CD8-positive, alpha-beta memory T cell (primary cell): ENCODE measurements around the gene TAMM41. TPM values are rescaled to one million over a fixed set of nuclear protein-coding genes. Genes with fewer than 3 reads are reported as not detected.

Experiments used
- CTCF ChIA-PET: fragments of 350-600 bp; sonication (Branson Sonifier 250); formaldehyde crosslinking; loops from one replicate; lab custom pipeline; 2021; ENCODE audit warnings: antibody characterized with exemption; lab: Charles Lee
- POLR2A ChIA-PET: fragments of 350-600 bp; sonication (Branson Sonifier 250); formaldehyde crosslinking; loops from one replicate; lab custom pipeline; 2021; ENCODE audit warnings: antibody characterized with exemption; lab: Charles Lee
- DNase-seq, 5 donors: peaks; one replicate each; pipeline versions ENCODE4 v3.0.0 to v3.0.0-alpha.2; 2020 to 2022; ENCODE audit warnings: mixed read lengths in 1 of 5
- H3K27ac ChIP-seq: one replicate; pipeline ENCODE4 v1.7.0; 2013; ENCODE audit warnings: low read depth, mild to moderate bottlenecking, low read length, moderate library complexity
- H3K27me3 ChIP-seq: 2 replicates; pipeline ENCODE4 v1.7.0; 2013; ENCODE audit warnings: low read length, mild to moderate bottlenecking; ENCODE audit not compliant: insufficient read depth, poor library complexity, severe bottlenecking
- H3K36me3 ChIP-seq: 2 replicates; pipeline ENCODE4 v1.7.0; 2013; ENCODE audit warnings: mild to moderate bottlenecking, low read length, moderate library complexity; ENCODE audit not compliant: insufficient read depth
- H3K4me1 ChIP-seq: 2 replicates; pipeline ENCODE4 v1.7.0; 2013; ENCODE audit warnings: mild to moderate bottlenecking, low read length, moderate library complexity; ENCODE audit not compliant: insufficient read depth
- H3K4me3 ChIP-seq: 2 replicates; pipeline ENCODE4 v1.7.0; 2013; ENCODE audit warnings: mild to moderate bottlenecking, low read length
- H3K9me3 ChIP-seq: 2 replicates; pipeline ENCODE4 v1.7.0; 2013; ENCODE audit warnings: mild to moderate bottlenecking, low read length
- H3K27ac Mint-ChIP-seq, 8 donors: one replicate each; pipeline ENCODE4 v1.8.0; 2020 to 2021; ENCODE audit warnings: mixed read lengths in 8 of 8, mild to moderate bottlenecking in 6 of 8, inconsistent platforms in 3 of 8, moderate library complexity in 3 of 8
- H3K27me3 Mint-ChIP-seq, 2 donors: one replicate each; pipeline ENCODE4 v1.8.0; 2020 to 2021; ENCODE audit warnings: mixed read lengths in 2 of 2, mild to moderate bottlenecking in 1 of 2, moderate library complexity in 1 of 2
- H3K36me3 Mint-ChIP-seq, 3 donors: one replicate each; pipeline ENCODE4 v1.8.0; 2020 to 2021; ENCODE audit warnings: mixed read lengths in 3 of 3, inconsistent platforms in 1 of 3, mild to moderate bottlenecking in 1 of 3
- H3K4me1 Mint-ChIP-seq, 3 donors: one replicate each; pipeline ENCODE4 v1.8.0; 2020 to 2021; ENCODE audit warnings: mixed read lengths in 3 of 3, inconsistent platforms in 1 of 3, mild to moderate bottlenecking in 1 of 3
- H3K4me3 Mint-ChIP-seq, 7 donors: one replicate each; pipeline ENCODE4 v1.8.0; 2020 to 2021; ENCODE audit warnings: mixed read lengths in 7 of 7, mild to moderate bottlenecking in 6 of 7, moderate library complexity in 4 of 7, inconsistent platforms in 2 of 7
- H3K9me3 Mint-ChIP-seq, 5 donors: one replicate each; pipeline ENCODE4 v1.8.0; 2020 to 2022; ENCODE audit warnings: mixed read lengths in 5 of 5, mild to moderate bottlenecking in 3 of 5, moderate library complexity in 2 of 5, inconsistent platforms in 1 of 5
- polyA plus RNA-seq: library from polyadenylated mRNA; unstranded; fragments of 300-500 nt; fragmentation: Illumina TruSeq; gene quantifications from one replicate; pipeline ENCODE4 v1.2.3, GENCODE V29; 2021
- total RNA-seq, 2 experiments: library from RNA; stranded (reverse); gene quantifications; one replicate each; pipeline ENCODE4 v1.2.3, GENCODE V29; 2021

Gene TAMM41
- total and polyA plus RNA-seq, 3 experiments from 2014 or later: 22.9 to 26.1 (median 26.0) TPM

DNA sequence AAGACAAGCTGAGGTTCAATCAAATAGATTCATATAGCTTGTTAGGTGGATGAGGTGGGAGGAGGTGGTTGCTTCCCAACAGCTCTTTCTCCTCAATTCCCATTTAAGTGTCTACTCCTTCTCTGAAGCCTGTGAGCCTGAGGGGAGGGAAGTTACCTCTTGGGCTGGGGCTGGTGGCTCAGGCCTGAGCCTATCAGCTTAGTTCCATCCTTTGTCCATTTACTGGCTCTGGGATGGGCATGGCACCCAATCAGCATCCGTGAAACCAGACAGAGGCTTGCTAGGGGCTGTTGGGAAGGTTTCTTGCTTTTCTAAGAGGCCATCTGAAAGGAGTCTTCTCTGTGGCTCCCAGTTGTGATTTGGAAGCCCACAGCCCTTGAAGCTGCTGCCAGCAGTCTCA is 57.3 kb downstream of the TAMM41 start:
- DNase-seq: no peak
- Mint-ChIP-seq H3K9me3 (no peaks in the 10 kb centered on the region), H3K4me1 (peaks cover 13 to 15% (median 13%) of the 10 kb centered on the region in 3 donors), H3K27ac (no peak overlapping the region), H3K36me3 (peaks cover 22 to 74% (median 37%) of the 10 kb centered on the region in 3 donors), H3K27me3 (peaks cover 0 to 3% of the 10 kb centered on the region in 2 donors), H3K4me3 (no peak overlapping the region)
- POLR2A ChIA-PET: no interaction called here
- Histone ChIP-seq H3K27ac (no peak overlapping the region), H3K4me3 (no peak overlapping the region), H3K9me3 (no peaks in the 10 kb centered on the region), H3K4me1 (peaks cover 8% of the 10 kb centered on the region), H3K36me3 (peaks cover 51% of the 10 kb centered on the region), H3K27me3 (no peaks in the 10 kb centered on the region)
- CTCF ChIA-PET: interaction anchor here (1.1 kb wide), 1 partner anchor 17 kb away, joined by 4 read pairs; no protein-coding TSS in a partner anchor

DNA sequence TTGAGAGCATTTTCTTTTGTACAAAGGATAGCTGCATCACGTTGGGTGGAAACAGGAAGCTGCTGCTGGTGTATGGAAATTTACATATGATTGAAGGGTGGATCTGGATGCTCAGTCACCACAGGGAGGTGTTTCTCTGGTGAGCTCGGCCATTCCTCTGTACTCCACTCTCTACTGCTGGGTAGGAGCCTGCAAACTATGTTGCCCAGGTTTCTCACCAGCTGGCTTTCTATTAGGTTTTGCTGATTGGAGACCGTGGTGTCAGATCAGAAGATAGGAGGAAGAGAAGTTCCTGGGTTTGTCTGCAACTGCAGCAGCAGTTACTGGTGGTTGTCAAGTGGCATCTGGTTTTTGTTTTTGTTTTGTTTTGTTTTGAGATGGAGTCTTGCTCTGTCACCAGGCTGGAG is 61.7 kb downstream of the TAMM41 start:
- ChIA-PET CTCF (interaction anchor here (1.3 kb wide), 1 partner anchor 16 kb away, joined by 3 read pairs; no protein-coding TSS in a partner anchor), POLR2A (interaction anchor here (0.7 to 0.9 kb wide), 2 partner anchors 10 to 62 kb away, joined by 4 to 6 read pairs; partner anchors contain the start of gene TAMM41)
- H3K27ac ChIP-seq: no peak overlapping the region
- Mint-ChIP-seq H3K4me1 (peaks cover 18 to 21% (median 18%) of the 10 kb centered on the region in 3 donors), H3K9me3 (no peaks in the 10 kb centered on the region), H3K27me3 (peaks cover 0 to 3% of the 10 kb centered on the region in 2 donors), H3K4me3 (peak overlapping the region; percentile 53 to 71 (median 61)), H3K27ac (peak overlapping the region; percentile 15 to 94 (median 90)), H3K36me3 (peaks cover 22 to 34% (median 27%) of the 10 kb centered on the region in 3 donors)
- H3K9me3 ChIP-seq: no peaks in the 10 kb centered on the region
- no peak overlapping the region for H3K4me3 ChIP-seq
- H3K4me1 ChIP-seq: peaks cover 9% of the 10 kb centered on the region
- no peaks in the 10 kb centered on the region for H3K27me3 ChIP-seq
- peaks cover 18% of the 10 kb centered on the region for H3K36me3 ChIP-seq
- DNase-seq: peak in 1 of 5 donors; percentile 16

DNA sequence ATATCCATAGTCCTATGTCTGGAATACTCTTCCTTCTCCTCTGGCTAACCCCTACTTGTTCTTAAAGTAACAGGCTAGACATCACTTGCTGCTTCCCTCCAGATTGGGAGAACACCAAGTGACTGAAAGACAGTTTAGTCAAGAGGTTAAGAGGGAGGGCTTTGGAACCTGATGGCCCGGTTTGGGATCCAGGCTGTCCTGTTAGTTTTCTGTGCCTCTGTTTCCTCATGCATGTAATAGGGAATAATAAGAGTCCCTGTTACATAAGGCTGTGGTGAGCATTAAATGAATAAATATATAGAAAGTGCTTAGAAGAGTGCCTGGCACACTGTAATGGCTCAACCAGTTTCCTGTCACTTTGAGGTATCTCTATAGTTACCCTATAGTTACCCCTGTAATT is 66.3 kb downstream of the TAMM41 start:
- POLR2A ChIA-PET: no interaction called here
- H3K36me3 ChIP-seq: no peaks in the 10 kb centered on the region
- Mint-ChIP-seq H3K27ac (no peak overlapping the region), H3K27me3 (peaks cover 0 to 4% of the 10 kb centered on the region in 2 donors), H3K9me3 (no peaks in the 10 kb centered on the region), H3K4me3 (no peak overlapping the region), H3K36me3 (peaks cover 10 to 23% (median 16%) of the 10 kb centered on the region in 3 donors), H3K4me1 (peaks cover 11 to 17% (median 12%) of the 10 kb centered on the region in 3 donors)
- H3K4me3 ChIP-seq: no peak overlapping the region
- H3K27me3 ChIP-seq: no peaks in the 10 kb centered on the region
- no peak for DNase-seq
- H3K4me1 ChIP-seq: peaks cover 9% of the 10 kb centered on the region
- CTCF ChIA-PET: no interaction called here
- no peaks in the 10 kb centered on the region for H3K9me3 ChIP-seq
- no peak overlapping the region for H3K27ac ChIP-seq

DNA sequence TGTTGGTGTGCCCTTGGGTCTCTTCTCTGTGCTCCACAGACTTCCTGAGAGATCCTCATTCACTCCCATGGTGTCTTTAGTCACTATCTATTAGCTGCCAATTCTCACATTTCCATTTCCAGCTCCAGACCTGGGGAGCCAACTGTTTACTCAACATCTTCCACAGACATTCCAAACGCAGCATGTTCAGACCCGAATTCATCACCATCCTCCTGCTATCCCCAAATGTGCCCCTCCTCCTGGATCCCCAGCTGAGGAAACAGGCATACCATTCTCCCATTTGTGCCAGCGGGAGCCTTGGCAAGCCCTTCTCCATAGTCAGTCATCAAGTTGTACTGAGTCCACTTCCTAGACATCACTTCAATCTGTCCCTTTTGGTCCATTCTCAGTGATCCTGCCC is 67.1 kb downstream of the TAMM41 start:
- Mint-ChIP-seq H3K4me3 (no peak overlapping the region), H3K4me1 (peaks cover 4 to 10% (median 7%) of the 10 kb centered on the region in 3 donors), H3K27me3 (peaks cover 0 to 1% of the 10 kb centered on the region in 2 donors), H3K9me3 (no peaks in the 10 kb centered on the region), H3K27ac (peak overlapping the region in 2 of 8 donors; percentile 27 to 52), H3K36me3 (peaks cover 7 to 23% (median 14%) of the 10 kb centered on the region in 3 donors)
- ChIA-PET POLR2A (no interaction called here), CTCF (no interaction called here)
- Histone ChIP-seq H3K27me3 (no peaks in the 10 kb centered on the region), H3K4me1 (peaks cover 3% of the 10 kb centered on the region), H3K27ac (no peak overlapping the region), H3K36me3 (no peaks in the 10 kb centered on the region), H3K9me3 (no peaks in the 10 kb centered on the region), H3K4me3 (no peak overlapping the region)
- DNase-seq: no peak

DNA sequence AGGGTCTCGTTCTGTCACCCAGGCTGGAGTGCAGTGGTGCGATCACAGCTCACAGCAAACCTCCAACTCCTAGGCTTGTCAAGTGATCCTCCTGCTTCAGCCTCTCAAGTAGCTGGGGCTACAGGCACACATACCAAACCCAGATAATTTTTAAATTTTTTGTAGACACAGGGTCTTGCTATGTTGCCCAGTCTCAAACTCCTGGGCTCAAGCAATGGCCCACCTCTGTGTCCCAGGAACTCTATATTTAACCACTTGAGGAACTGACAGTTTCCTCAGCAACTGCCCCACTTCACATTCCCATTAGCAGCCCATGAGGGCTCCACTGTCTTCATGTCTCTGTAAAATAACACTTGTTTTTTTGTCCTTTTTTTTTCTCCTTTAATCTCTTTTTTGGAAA is 68.4 kb downstream of the TAMM41 start:
- POLR2A ChIA-PET: no interaction called here
- H3K27me3 ChIP-seq: no peaks in the 10 kb centered on the region
- CTCF ChIA-PET: no interaction called here

DNA sequence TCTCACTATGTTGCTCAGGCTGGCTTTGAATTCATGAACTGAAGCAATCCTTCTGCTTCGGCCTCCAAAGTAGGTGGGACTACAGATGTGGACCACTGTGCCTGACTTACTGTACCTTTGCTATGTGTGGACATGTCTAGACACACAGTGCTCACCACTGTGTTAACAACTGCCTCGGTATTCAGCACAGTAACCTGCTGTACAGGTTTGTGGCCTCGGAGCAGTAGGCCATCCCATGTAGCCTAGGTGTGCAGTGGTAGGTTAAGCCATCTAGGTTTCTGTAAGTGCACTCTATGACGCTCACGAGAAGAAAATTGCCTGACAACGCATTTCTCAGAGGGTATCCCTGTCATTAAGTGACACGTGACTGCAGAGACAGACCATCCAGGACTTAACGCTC is 70.3 kb downstream of the TAMM41 start:
- CTCF ChIA-PET: no interaction called here
- no peak overlapping the region for H3K4me3 Mint-ChIP-seq
- Histone ChIP-seq H3K36me3 (no peaks in the 10 kb centered on the region), H3K27me3 (no peaks in the 10 kb centered on the region), H3K9me3 (no peaks in the 10 kb centered on the region), H3K4me3 (no peak overlapping the region), H3K27ac (no peak overlapping the region), H3K4me1 (no peaks in the 10 kb centered on the region)
- no peak for DNase-seq
- H3K27me3 Mint-ChIP-seq: peaks cover 0 to 1% of the 10 kb centered on the region in 2 donors
- peaks cover 0 to under 1% (median 0%) of the 10 kb centered on the region in 3 donors for H3K4me1 Mint-ChIP-seq
- H3K9me3 Mint-ChIP-seq: no peaks in the 10 kb centered on the region
- peaks cover 7 to 23% (median 14%) of the 10 kb centered on the region in 3 donors for H3K36me3 Mint-ChIP-seq
- no peak overlapping the region for H3K27ac Mint-ChIP-seq
- POLR2A ChIA-PET: no interaction called here

More for the DNA sequence above, 68.4 kb downstream of the TAMM41 start:
- no peak overlapping the region for H3K27ac Mint-ChIP-seq
- no peak overlapping the region for H3K4me3 Mint-ChIP-seq
- no peak for DNase-seq
- Histone ChIP-seq H3K27ac (no peak overlapping the region), H3K4me1 (no peaks in the 10 kb centered on the region), H3K4me3 (no peak overlapping the region), H3K36me3 (no peaks in the 10 kb centered on the region), H3K9me3 (no peaks in the 10 kb centered on the region)
- H3K27me3 Mint-ChIP-seq: peaks cover 0 to 1% of the 10 kb centered on the region in 2 donors
- H3K9me3 Mint-ChIP-seq: no peaks in the 10 kb centered on the region
- no peaks in the 10 kb centered on the region for H3K4me1 Mint-ChIP-seq
- H3K36me3 Mint-ChIP-seq: peaks cover 7 to 23% (median 14%) of the 10 kb centered on the region in 3 donors

DNA sequence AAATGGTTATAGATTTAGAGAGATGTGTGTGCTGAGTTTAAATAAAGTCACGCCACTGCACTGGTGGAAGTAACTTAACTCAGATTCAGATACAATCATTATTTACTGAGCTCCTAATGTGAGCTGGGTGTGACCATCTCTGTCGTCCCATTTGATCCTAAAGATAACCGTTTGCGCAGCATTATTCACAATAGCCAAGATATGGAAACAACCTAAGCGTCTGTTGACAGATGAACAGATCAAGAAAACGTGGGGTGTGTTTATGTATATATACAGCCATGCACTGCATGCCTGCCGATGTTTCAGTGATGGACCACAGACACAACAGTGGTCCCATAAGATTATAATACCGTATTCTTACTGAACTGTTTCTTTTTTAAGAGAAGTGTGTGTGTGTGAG is 71.2 kb downstream of the TAMM41 start:
- Mint-ChIP-seq H3K4me1 (peaks cover 6 to 9% (median 8%) of the 10 kb centered on the region in 3 donors), H3K27me3 (peaks cover 0 to 1% of the 10 kb centered on the region in 2 donors), H3K4me3 (no peak overlapping the region), H3K9me3 (no peaks in the 10 kb centered on the region), H3K36me3 (peaks cover 7 to 23% (median 14%) of the 10 kb centered on the region in 3 donors), H3K27ac (no peak overlapping the region)
- H3K27me3 ChIP-seq: no peaks in the 10 kb centered on the region
- H3K27ac ChIP-seq: no peak overlapping the region
- DNase-seq: no peak
- peaks cover 7% of the 10 kb centered on the region for H3K4me1 ChIP-seq
- no peak overlapping the region for H3K4me3 ChIP-seq
- POLR2A ChIA-PET: no interaction called here
- H3K36me3 ChIP-seq: no peaks in the 10 kb centered on the region
- CTCF ChIA-PET: no interaction called here
- H3K9me3 ChIP-seq: no peaks in the 10 kb centered on the region

DNA sequence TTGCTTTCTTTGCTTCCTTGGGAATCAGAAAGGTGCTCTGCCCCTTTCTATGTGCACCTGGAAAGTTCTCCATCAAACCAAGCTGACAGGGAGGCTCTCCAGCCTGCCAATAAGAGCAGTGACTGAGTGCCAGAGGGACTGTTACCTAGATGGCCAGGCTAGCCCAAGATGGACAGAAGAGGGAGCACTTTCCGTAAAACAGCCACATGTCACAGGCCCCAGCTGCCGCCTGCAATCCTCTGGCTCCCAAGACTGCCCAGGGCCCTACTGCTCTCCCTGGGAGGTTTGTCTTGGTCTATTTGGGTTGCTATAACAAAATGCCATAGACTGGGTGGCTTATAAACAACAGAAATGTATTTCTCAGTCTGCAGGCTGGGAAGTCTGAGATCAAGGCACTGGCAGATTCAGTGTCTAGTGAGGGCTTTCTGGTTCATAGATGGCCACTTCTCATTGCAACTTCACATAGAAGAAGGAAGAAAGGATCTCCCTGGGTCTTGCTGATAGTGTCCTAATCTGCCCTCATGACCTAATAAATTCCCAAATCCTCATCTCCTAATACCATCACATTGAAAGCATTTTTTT is 72.3 kb downstream of the TAMM41 start:
- peaks cover 13 to 19% (median 16%) of the 10 kb centered on the region in 3 donors for H3K4me1 Mint-ChIP-seq
- CTCF ChIA-PET: no interaction called here
- no peak overlapping the region for H3K27ac ChIP-seq
- peaks cover under 1 to 18% (median 8%) of the 10 kb centered on the region in 3 donors for H3K36me3 Mint-ChIP-seq
- H3K27me3 ChIP-seq: no peaks in the 10 kb centered on the region
- peaks cover 14% of the 10 kb centered on the region for H3K4me1 ChIP-seq
- H3K4me3 Mint-ChIP-seq: no peak overlapping the region
- H3K36me3 ChIP-seq: no peaks in the 10 kb centered on the region
- H3K9me3 Mint-ChIP-seq: no peaks in the 10 kb centered on the region
- no peak for DNase-seq
- no peak overlapping the region for H3K4me3 ChIP-seq
- POLR2A ChIA-PET: no interaction called here
- peaks cover 0 to 1% of the 10 kb centered on the region in 2 donors for H3K27me3 Mint-ChIP-seq
- H3K9me3 ChIP-seq: no peaks in the 10 kb centered on the region
- H3K27ac Mint-ChIP-seq: peak overlapping the region in 1 of 8 donors; percentile 17
